ENCODE measurements around the gene TMEM238.

- TF ChIP-seq POLR2AphosphoS5 (IDR thresholded peaks at IDR 0.05; ENCODE audit: insufficient read depth, low read depth, low read length) (no peak), CTCF (IDR thresholded peaks at IDR 0.05; ENCODE audit: extremely low read depth in 1 of 2, insufficient read depth in 1 of 2, low read depth in 1 of 2, low read length in 2 of 2) (no peak), FOS (IDR thresholded peaks at IDR 0.05; ENCODE audit: borderline replicate concordance, insufficient read depth, low read length) (no peak), POLR2A (IDR thresholded peaks at IDR 0.05; ENCODE audit: low read depth, low read length) (no peak), MYC (IDR thresholded peaks at IDR 0.05; ENCODE audit: low read depth, low read length) (no peak)
Measured at GRCh38 chr19:55424518-55424917, 40.4 kb upstream of the TMEM238 start.
